SK-N-SH treated with all-trans-retinoic acid at 6 μM for 48 hours (cell line): ENCODE measurements around the gene QRFP.

Source experiments
- ATAC-seq: fragments of 200-7000 bp; cut with Tn5 transposase; 3 replicates; pipeline ENCODE4 v1.9.1; 2020; ENCODE audit warnings: mild to moderate bottlenecking, moderate library complexity
- BACH2 ChIP-seq: fragments of 250-450 bp; sonication (Bioruptor Pico); IDR thresholded peaks from 2 replicates; pipeline ENCODE4 v1.9.0; 2021; ENCODE audit warnings: mild to moderate bottlenecking, borderline replicate concordance
- CREB5 ChIP-seq: fragments of 250-450 bp; sonication (Bioruptor Pico); IDR thresholded peaks from 2 replicates; pipeline ENCODE4 v1.5.1; 2020; ENCODE audit warnings: low read depth, mild to moderate bottlenecking, moderate library complexity
- CSDC2 ChIP-seq: fragments of 250-450 bp; sonication (Bioruptor Pico); IDR thresholded peaks from 2 replicates; pipeline ENCODE4 v1.5.0; 2020; ENCODE audit warnings: mild to moderate bottlenecking, moderate library complexity
- ESRRG ChIP-seq: fragments of 250-450 bp; sonication (Bioruptor Pico); IDR thresholded peaks from 2 replicates; pipeline ENCODE4 v1.6.1; 2021; ENCODE audit warnings: mild to moderate bottlenecking
- GLIS3 ChIP-seq: fragments of 250-450 bp; sonication (Bioruptor Pico); IDR thresholded peaks from 2 replicates; pipeline ENCODE4 v1.5.0; 2020; ENCODE audit warnings: mild to moderate bottlenecking, moderate library complexity
- ISL1 ChIP-seq: fragments of 250-450 bp; sonication (Bioruptor Pico); IDR thresholded peaks from 2 replicates; pipeline ENCODE4 v2.1.2; 2022; ENCODE audit warnings: mild to moderate bottlenecking, moderate library complexity
- PPARA ChIP-seq: fragments of 250-450 bp; sonication (Bioruptor Pico); IDR thresholded peaks from 2 replicates; pipeline ENCODE4 v1.5.0; 2020; ENCODE audit warnings: mild to moderate bottlenecking, borderline replicate concordance
- RARB ChIP-seq: fragments of 250-450 bp; sonication (Bioruptor Pico); IDR thresholded peaks from 2 replicates; pipeline ENCODE4 v1.8.0; 2021; ENCODE audit warnings: mild to moderate bottlenecking, moderate library complexity
- SNAI2 ChIP-seq: fragments of 250-450 bp; sonication (Bioruptor Pico); IDR thresholded peaks from 2 replicates; pipeline ENCODE4 v1.5.0; 2020; ENCODE audit warnings: mild to moderate bottlenecking, moderate library complexity
- TCF4 ChIP-seq: fragments of 250-450 bp; sonication (Bioruptor Pico); IDR thresholded peaks from 2 replicates; pipeline ENCODE4 v1.8.0; 2021; ENCODE audit warnings: mild to moderate bottlenecking, moderate library complexity, borderline replicate concordance
- TOX ChIP-seq: fragments of 250-450 bp; sonication (Bioruptor Pico); IDR thresholded peaks from 2 replicates; pipeline ENCODE4 v1.8.0; 2021; ENCODE audit warnings: mild to moderate bottlenecking, moderate library complexity, borderline replicate concordance
- ZC3H10 ChIP-seq: fragments of 250-450 bp; sonication (Bioruptor Pico); IDR thresholded peaks from 2 replicates; pipeline ENCODE4 v1.5.1; 2021; ENCODE audit warnings: mild to moderate bottlenecking, moderate library complexity
- ZFP3 ChIP-seq: fragments of 250-450 bp; sonication (Bioruptor Pico); IDR thresholded peaks from 2 replicates; pipeline ENCODE4 v1.5.0; 2020; ENCODE audit warnings: mild to moderate bottlenecking, moderate library complexity
- ZFP30 ChIP-seq: fragments of 450-650 bp; formaldehyde crosslinking; IDR thresholded peaks from 2 replicates; pipeline ENCODE4 v1.5.0; 2022; ENCODE audit warnings: mild to moderate bottlenecking, moderate library complexity
- ZNF565 ChIP-seq: fragments of 450-650 bp; formaldehyde crosslinking; conservative IDR thresholded peaks from 2 replicates; pipeline ENCODE4 v1.5.0; 2020; ENCODE audit warnings: low read depth, mild to moderate bottlenecking, moderate library complexity
- ZNF70 ChIP-seq: fragments of 450-650 bp; formaldehyde crosslinking; IDR thresholded peaks from 2 replicates; pipeline ENCODE4 v1.5.0; 2020; ENCODE audit warnings: mild to moderate bottlenecking, moderate library complexity
- ZNF8 ChIP-seq: fragments of 450-650 bp; formaldehyde crosslinking; IDR thresholded peaks from 2 replicates; pipeline ENCODE4 v1.5.0; 2020; ENCODE audit warnings: mild to moderate bottlenecking, moderate library complexity
- TF ChIP-seq, protein P1 (sequence below): fragments of 250-450 bp; sonication (Bioruptor Pico); IDR thresholded peaks from 2 replicates; pipeline ENCODE4 v1.5.1; 2021; ENCODE audit warnings: mild to moderate bottlenecking, moderate library complexity
- TF ChIP-seq, protein P2 (sequence below): fragments of 250-450 bp; sonication (Bioruptor Pico); IDR thresholded peaks from 2 replicates; pipeline ENCODE4 v1.8.0; 2020; ENCODE audit warnings: mild to moderate bottlenecking, moderate library complexity, borderline replicate concordance
- TF ChIP-seq, protein P3 (sequence below): fragments of 250-450 bp; sonication (Bioruptor Pico); IDR thresholded peaks from 2 replicates; pipeline ENCODE4 v1.5.0; 2020; ENCODE audit warnings: mild to moderate bottlenecking, moderate library complexity

QRFP gene

DNA sequence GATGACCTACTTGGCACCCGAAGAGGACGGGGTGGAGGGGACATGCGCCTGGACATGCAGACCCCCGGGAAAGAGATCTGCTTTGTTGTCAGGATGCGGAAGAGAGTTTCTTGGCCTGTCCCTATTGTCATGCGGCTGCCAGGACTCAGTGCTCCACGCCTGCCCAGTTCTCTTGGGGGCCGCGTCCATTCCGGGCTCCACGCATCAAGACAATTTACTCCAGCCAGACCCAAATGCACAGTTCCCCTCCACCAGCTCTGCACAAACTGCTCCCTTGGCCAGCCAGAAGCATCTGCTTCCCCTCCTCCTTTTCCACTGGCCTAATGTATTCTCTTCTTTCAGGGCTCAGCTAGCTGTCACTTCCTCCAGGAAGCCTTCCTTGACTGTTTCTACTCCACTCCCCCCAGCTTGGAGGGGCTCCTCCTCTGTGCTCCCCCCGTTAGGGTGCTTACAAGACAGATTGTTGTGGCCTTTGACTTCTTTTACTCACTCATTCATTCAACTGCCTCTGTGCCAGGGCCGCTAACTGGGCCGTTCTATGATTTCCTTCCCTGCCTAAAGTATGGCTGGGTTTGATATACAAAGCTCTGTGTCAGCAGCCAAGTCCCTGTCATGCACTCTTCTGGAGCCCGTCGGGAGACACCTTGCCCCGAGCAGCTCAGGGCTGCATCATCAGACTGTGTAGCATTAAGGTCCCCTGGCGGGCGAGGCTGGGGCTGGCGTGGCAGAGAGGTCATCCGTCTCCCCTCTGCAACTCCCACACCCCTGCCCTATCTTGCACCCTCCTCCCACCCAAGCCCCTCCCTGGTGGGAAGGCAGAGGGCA is 35.9 kb upstream of the QRFP start:
- peak; percentile 43 for ATAC-seq
- TF ChIP-seq TOX (CRISPR knock-in tag) (no peak), ISL1 (CRISPR knock-in tag) (no peak)
- TF ChIP-seq, protein P1, sequence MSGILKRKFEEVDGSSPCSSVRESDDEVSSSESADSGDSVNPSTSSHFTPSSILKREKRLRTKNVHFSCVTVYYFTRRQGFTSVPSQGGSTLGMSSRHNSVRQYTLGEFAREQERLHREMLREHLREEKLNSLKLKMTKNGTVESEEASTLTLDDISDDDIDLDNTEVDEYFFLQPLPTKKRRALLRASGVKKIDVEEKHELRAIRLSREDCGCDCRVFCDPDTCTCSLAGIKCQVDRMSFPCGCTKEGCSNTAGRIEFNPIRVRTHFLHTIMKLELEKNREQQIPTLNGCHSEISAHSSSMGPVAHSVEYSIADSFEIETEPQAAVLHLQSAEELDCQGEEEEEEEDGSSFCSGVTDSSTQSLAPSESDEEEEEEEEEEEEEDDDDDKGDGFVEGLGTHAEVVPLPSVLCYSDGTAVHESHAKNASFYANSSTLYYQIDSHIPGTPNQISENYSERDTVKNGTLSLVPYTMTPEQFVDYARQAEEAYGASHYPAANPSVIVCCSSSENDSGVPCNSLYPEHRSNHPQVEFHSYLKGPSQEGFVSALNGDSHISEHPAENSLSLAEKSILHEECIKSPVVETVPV (CRISPR knock-in tag): no peak

- no peak for TF ChIP-seq ZFP30 (CRISPR knock-in tag)
- TF ChIP-seq RARB (CRISPR knock-in tag): no peak
- no peak for TF ChIP-seq ZFP3 (CRISPR knock-in tag)
- no peak for TF ChIP-seq ZNF8 (CRISPR knock-in tag)
- TF ChIP-seq ISL1 (CRISPR knock-in tag): no peak
- TF ChIP-seq TOX (CRISPR knock-in tag): no peak
- TF ChIP-seq ZC3H10 (CRISPR knock-in tag): no peak
- no peak for ATAC-seq
Measured at GRCh38 chr9:130931508-130932254, 35.1 kb upstream of the QRFP start.

DNA sequence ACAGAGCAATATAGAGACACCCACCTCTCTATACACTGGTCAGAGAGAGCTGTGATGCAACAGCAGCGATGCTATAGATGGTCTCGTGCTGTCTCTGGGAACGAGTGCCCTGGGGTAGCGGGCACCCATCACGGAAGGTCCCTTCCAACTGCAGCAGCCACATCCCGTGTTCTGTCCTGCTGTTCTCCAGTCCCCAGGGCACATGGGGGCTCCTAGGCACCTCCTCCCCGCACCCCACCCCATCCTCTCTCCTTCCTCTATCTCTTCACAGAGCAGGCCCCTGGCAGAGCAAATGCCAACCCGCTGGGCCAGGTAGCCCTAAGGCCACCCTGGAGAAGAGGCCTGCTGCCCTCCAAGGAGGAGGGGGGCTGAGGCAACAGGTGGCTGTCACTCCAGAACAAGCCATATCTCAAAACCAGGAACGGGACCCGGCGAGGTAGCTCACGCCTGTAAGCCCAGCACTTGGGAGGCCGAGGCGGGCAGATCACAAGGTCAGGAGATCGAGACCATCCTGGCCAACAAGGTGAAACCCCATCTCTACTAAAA is 34.3 kb upstream of the QRFP start:
- TF ChIP-seq CREB5 (no peak), ZC3H10 (CRISPR knock-in tag) (no peak), GLIS3 (CRISPR knock-in tag) (no peak), ISL1 (CRISPR knock-in tag) (no peak), ESRRG (CRISPR knock-in tag) (no peak), PPARA (CRISPR knock-in tag) (no peak), ZFP30 (CRISPR knock-in tag) (no peak), CSDC2 (CRISPR knock-in tag) (no peak)
- TF ChIP-seq, protein P2, sequence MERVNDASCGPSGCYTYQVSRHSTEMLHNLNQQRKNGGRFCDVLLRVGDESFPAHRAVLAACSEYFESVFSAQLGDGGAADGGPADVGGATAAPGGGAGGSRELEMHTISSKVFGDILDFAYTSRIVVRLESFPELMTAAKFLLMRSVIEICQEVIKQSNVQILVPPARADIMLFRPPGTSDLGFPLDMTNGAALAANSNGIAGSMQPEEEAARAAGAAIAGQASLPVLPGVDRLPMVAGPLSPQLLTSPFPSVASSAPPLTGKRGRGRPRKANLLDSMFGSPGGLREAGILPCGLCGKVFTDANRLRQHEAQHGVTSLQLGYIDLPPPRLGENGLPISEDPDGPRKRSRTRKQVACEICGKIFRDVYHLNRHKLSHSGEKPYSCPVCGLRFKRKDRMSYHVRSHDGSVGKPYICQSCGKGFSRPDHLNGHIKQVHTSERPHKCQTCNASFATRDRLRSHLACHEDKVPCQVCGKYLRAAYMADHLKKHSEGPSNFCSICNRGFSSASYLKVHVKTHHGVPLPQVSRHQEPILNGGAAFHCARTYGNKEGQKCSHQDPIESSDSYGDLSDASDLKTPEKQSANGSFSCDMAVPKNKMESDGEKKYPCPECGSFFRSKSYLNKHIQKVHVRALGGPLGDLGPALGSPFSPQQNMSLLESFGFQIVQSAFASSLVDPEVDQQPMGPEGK: no peak
- TF ChIP-seq, protein P3, sequence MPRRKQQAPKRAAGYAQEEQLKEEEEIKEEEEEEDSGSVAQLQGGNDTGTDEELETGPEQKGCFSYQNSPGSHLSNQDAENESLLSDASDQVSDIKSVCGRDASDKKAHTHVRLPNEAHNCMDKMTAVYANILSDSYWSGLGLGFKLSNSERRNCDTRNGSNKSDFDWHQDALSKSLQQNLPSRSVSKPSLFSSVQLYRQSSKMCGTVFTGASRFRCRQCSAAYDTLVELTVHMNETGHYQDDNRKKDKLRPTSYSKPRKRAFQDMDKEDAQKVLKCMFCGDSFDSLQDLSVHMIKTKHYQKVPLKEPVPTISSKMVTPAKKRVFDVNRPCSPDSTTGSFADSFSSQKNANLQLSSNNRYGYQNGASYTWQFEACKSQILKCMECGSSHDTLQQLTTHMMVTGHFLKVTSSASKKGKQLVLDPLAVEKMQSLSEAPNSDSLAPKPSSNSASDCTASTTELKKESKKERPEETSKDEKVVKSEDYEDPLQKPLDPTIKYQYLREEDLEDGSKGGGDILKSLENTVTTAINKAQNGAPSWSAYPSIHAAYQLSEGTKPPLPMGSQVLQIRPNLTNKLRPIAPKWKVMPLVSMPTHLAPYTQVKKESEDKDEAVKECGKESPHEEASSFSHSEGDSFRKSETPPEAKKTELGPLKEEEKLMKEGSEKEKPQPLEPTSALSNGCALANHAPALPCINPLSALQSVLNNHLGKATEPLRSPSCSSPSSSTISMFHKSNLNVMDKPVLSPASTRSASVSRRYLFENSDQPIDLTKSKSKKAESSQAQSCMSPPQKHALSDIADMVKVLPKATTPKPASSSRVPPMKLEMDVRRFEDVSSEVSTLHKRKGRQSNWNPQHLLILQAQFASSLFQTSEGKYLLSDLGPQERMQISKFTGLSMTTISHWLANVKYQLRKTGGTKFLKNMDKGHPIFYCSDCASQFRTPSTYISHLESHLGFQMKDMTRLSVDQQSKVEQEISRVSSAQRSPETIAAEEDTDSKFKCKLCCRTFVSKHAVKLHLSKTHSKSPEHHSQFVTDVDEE (CRISPR knock-in tag): no peak
- no peak for ATAC-seq

GRCh38 chr9:130930132-130930803 is 33.7 kb upstream of the QRFP start:
- no peak for ATAC-seq
- TF ChIP-seq CREB5: no peak
- TF ChIP-seq, protein P2: no peak
- no peak for TF ChIP-seq PPARA (CRISPR knock-in tag)
- TF ChIP-seq, protein P1 (CRISPR knock-in tag): no peak
- TF ChIP-seq RARB (CRISPR knock-in tag): no peak
- TF ChIP-seq GLIS3 (CRISPR knock-in tag): no peak
- no peak for TF ChIP-seq ZNF8 (CRISPR knock-in tag)
- no peak for TF ChIP-seq ISL1 (CRISPR knock-in tag)
- no peak for TF ChIP-seq SNAI2 (CRISPR knock-in tag)
- TF ChIP-seq ZNF565 (CRISPR knock-in tag): no peak
- TF ChIP-seq CSDC2 (CRISPR knock-in tag): no peak
- no peak for TF ChIP-seq BACH2 (CRISPR knock-in tag)
- TF ChIP-seq TCF4 (CRISPR knock-in tag): no peak
- TF ChIP-seq ZNF70 (CRISPR knock-in tag): no peak
